Stimulated activated CD4-positive, alpha-beta T cell treated with anti-CD3 and anti-CD28 coated beads, Interleukin-2, amount 100 ng/mL, for 48 hours (primary cell): Measurements from ENCODE around the gene CLASRP.
"Not testable (repeated sequence)": the region's sequence is repeated elsewhere in the genome, so short reads cannot be mapped to it uniquely, and the experiment has no call there.

Experiments used
- DNase-seq, 2 donors: peaks; one replicate each; pipeline ENCODE4 v3.0.0-alpha.2; 2020

Gene CLASRP

DNA sequence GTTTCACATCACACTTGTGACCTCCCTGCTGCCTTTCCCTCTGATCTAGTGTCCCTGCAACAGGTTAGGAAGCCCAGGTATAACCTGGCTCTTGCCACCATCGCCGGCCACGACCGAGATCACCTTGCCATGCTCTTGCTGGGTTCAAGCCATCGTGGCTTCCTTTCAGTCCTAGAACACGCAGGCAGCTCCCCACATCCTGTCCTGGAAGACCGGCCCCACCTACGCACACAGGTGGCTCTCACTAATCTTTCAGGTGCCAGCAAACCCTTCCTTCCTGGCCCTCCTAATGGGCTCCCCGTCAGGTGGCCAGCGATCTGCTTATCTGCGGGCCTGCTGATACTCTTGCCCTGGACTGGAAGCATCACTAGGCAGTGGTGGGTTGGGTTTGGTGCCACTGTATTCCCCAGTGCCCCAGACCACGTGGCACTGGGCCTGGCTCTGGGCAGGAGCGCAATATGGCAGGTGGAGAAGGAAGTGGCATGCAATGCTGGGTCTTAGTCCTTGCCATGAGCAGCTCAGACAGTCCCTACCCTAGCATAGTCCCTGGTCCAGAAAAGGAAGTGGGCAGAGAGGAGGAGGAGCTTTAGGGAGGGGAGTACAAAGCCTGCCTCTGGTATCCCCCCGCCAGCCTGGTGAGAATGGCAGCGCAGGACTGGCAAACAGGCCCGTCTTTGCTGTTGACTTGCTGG, 66.0 kb downstream of the CLASRP start:
- no peak for DNase-seq

DNA sequence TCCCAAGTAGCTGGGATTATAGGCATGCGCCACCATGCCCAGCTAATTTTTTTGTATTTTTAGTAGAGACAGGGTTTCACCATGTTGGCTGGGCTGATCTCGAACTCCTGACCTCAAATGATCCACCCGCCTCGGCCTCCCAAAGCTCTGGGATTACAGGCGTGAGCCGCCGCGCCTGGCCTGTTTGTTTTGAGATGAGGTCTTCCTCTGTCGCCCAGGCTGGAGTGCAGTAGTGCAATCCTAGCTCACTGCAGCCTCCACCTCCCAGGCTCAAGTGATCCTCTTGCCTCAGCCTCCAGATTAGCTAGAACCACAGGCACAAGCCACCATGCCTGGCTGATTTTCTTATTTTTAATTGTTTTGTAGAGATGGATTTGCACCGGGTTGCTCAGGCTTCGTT, 67.5 kb downstream of the CLASRP start:
- DNase-seq = not testable (repeated sequence)

DNA sequence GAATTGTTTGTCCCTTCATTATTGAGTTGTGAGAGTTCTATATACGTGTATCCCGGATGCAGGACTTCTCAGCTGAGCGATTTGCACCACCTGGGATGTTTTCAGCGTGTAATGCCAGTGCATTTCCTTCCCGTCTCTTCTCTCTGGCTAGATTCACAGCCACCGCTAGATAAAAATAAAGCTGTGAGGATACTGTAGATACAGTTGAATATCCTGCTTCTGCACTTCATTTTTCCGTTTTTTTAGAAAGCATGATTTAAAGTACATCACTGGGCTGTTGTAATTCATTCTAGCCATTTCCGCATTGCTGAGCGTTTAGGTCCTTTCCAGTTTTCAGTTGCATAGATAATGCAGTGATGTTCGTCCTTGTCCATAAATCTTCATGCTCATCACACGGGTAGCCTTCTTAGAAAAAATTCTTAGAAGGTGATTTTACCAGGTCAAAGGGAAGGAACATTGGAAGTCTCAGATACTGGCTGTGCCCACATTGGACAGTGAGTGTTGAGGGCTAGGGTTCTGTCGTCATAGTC, 68.8 kb downstream of the CLASRP start:
- DNase-seq = no peak

DNA sequence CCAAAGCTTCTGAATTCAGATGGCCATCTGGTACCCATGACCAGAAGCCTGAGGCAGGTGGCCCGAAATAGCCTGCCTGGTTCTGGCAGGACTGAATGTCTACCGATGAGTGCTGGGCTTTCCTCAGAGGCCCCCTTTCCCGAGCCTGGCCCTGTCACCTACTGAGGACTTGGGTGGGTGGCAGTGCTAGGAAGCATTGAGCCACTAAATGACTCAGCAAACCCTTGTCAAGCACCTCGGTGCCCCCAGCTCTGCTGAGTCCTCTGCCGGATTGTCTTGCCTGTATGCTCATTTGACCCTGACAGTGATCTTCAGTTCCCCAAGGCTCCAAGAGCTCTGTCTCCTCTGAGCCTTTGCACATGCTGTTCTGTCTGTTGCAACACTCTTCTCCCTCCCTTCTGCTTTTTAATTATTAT, 72.0 kb downstream of the CLASRP start:
- DNase-seq = no peak

- no peak for DNase-seq
Observed at GRCh38 chr19:45112111-45112827, 73.4 kb downstream of the CLASRP start.

- DNase-seq = no peak
Observed at GRCh38 chr19:45113628-45114027, 74.8 kb downstream of the CLASRP start.

GRCh38 chr19:45114116-45114515, 75.3 kb downstream of the CLASRP start:
- DNase-seq = no peak

- no peak for DNase-seq
Observed at GRCh38 chr19:45115809-45116615, 77.2 kb downstream of the CLASRP start.

DNA sequence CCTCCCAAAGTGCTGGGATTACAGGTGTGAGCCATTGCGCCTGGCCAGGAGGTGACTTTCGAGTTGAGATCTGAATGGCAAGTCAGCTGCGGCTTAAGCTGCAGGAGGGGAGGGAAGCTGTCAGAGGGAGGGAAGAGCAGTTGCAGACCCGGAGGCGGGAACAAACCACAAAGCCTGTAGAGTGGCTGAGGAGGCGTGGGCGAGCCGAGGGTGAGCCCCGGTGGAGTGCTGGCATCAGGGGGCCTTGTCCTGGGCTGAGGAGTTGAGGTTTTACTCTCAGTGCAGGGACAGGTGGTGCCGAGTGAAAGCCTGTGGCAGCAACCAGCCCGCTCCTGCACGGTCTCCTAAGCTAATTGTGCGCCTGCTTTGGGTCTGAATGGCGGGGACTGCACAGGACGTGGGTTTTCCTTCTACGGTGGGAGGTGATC, 78.3 kb downstream of the CLASRP start:
- DNase-seq = peak; percentile 50 to 66

DNA sequence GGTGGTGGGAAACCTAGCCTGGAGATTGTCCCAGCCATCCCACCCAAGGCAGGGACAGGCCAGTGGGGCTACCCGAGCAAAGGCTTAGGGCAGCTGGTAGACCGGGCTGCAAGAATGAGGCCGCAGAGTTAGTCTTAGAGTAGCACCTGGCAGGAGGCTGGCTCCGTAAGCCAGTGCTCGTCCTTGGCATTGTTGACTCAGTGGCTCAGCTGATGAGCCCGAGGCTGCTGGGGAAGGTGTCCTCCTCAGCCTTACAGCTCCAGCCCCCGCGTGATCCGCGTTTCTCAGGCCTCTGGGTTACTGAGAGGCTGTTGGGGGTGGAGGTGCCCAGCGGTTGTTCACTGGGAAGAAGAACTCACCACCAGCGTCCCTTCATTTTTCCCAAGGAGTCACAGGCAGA, 78.8 kb downstream of the CLASRP start:
- no peak for DNase-seq

- no peak for DNase-seq
Observed at GRCh38 chr19:45118106-45118505, 79.3 kb downstream of the CLASRP start.

DNA sequence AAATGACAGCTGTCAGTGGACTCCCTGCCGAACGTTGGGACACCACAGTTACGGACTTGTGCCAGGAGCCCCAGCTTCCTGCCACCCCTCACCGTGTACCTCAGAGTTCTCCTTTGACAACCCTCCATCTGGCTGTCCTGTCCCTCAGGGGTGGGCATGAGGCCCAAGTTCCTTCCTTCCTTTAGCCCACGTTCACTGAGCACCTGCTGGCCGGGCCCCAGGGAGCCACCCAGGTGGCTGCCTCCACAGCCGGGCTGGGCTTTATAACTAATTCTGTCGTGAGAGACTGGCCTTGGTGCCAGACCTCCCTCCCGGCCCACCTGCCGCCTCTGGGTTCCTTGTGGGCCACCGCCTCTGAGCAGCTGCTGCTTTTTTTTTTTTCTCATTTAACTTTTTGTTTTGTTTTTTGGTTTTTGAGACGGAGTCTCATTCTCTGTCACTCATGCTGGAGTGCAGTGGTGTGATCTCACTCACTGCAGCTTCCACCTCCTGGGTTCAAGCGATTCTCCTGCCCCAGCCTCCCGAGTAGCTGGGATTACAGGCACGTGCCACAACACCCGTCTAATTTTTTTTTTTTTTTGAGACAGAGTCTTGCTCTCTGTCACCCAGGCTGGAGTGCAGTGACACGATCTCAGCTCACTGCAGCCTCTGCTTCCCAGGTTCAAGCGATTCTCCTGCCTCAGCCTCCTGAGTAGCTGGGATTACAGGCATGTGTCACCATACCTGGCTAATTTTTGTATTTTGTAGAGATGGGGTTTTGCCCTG, 79.9 kb downstream of the CLASRP start:
- not testable (repeated sequence) for DNase-seq

DNA sequence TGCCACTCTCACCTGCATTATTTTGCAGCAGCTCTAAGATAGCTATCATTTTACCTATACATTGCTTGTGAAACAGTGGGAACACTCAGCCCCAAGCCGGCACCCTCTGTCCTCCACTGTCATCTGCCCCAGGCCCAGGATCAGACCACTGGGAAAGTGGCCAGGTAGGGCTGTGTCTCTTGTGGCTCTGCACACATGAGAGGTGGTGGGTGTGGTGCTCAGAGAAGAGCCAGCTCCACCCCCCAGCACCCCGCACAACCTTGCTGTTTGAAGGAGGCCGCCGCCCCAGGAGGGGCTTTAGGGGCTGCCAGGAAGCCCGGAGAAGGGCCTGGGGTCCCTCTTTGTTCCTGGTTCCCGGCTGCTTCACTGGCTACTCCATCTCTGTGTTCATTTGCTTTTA, 80.7 kb downstream of the CLASRP start:
- DNase-seq = no peak
